Suprapubic skin (tissue), 4 donors: ENCODE data around the gene ZGRF1.

Experiments
- EP300 ChIP-seq: sonication (generic); formaldehyde crosslinking; IDR thresholded peaks from one replicate; pipeline ENCODE4 v1.6.1; 2017; ENCODE audit warnings: antibody characterized with exemption
- POLR2A ChIP-seq, 2 donors: fragments of 450-650 bp; IDR thresholded peaks; one replicate each; pipeline ENCODE4 v1.6.1; 2017; ENCODE audit warnings: antibody characterized with exemption in 2 of 2, mild to moderate bottlenecking in 2 of 2, moderate library complexity in 2 of 2
- POLR2AphosphoS5 ChIP-seq, 3 donors: sonication (generic); formaldehyde crosslinking; IDR thresholded peaks; one replicate each; pipeline ENCODE4 v1.6.1; 2017; ENCODE audit warnings: antibody characterized with exemption in 3 of 3
- TF ChIP-seq, protein P1 (sequence below), 2 donors: fragments of 200-600 bp in 1 of 2; fragments of 450-650 bp in 1 of 2; sonication (generic) in 1 of 2; IDR thresholded peaks; one replicate each; pipeline ENCODE4 v1.5.1; 2016 to 2019; ENCODE audit warnings: antibody characterized with exemption in 2 of 2, mild to moderate bottlenecking in 1 of 2, moderate library complexity in 1 of 2

- TF ChIP-seq, protein P1, sequence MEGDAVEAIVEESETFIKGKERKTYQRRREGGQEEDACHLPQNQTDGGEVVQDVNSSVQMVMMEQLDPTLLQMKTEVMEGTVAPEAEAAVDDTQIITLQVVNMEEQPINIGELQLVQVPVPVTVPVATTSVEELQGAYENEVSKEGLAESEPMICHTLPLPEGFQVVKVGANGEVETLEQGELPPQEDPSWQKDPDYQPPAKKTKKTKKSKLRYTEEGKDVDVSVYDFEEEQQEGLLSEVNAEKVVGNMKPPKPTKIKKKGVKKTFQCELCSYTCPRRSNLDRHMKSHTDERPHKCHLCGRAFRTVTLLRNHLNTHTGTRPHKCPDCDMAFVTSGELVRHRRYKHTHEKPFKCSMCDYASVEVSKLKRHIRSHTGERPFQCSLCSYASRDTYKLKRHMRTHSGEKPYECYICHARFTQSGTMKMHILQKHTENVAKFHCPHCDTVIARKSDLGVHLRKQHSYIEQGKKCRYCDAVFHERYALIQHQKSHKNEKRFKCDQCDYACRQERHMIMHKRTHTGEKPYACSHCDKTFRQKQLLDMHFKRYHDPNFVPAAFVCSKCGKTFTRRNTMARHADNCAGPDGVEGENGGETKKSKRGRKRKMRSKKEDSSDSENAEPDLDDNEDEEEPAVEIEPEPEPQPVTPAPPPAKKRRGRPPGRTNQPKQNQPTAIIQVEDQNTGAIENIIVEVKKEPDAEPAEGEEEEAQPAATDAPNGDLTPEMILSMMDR (IDR thresholded peaks at IDR 0.05): no peak
- no peak for TF ChIP-seq POLR2A (IDR thresholded peaks at IDR 0.05)
- TF ChIP-seq EP300: no peak
- no peak for TF ChIP-seq POLR2AphosphoS5 (IDR thresholded peaks at IDR 0.05)
Observed at GRCh38 chr4:112616984-112617383, 19.7 kb downstream of the ZGRF1 start.
